Brain microvascular endothelial cell (primary cell): ENCODE measurements around the gene LRRFIP2.
A peak's percentile ranks its signal among the peaks of the same experiment; 100 is the strongest.

Experiments
- DNase-seq: peaks from one replicate; pipeline ENCODE4 v3.0.0-alpha.2; 2020
- H3K27ac ChIP-seq: fragments of 250-450 bp; sonication (Bioruptor Pico); 2 replicates; pipeline ENCODE4 v1.5.1; 2020; ENCODE audit warnings: mild to moderate bottlenecking, moderate library complexity
- H3K27me3 ChIP-seq: fragments of 250-450 bp; sonication (Bioruptor Pico); replicated peaks from 2 replicates; pipeline ENCODE4 v1.5.1; 2020; ENCODE audit warnings: mild to moderate bottlenecking
- H3K36me3 ChIP-seq: fragments of 250-450 bp; sonication (Bioruptor Pico); replicated peaks from 2 replicates; pipeline ENCODE4 v1.5.1; 2020; ENCODE audit warnings: mild to moderate bottlenecking
- H3K4me3 ChIP-seq: 2 replicates; pipeline ENCODE4 v1.5.1; 2011; ENCODE audit warnings: low read depth, mild to moderate bottlenecking, control low read depth, low read length, moderate library complexity
- CTCF ChIP-seq: IDR thresholded peaks from 2 replicates; pipeline ENCODE4 v1.5.1; 2011; ENCODE audit warnings: low read depth, mild to moderate bottlenecking, moderate library complexity, low read length, control low read depth, inconsistent platforms; ENCODE audit errors: missing control alignments
- in situ Hi-C: cut with HindIII; loops from 2 replicates; pipeline ENCODE4 v1.10.0; 2017; ENCODE audit warnings: low sequenced_read_pairs, low pct_ligation_motif_present

Gene LRRFIP2

GRCh38 chr3:37026851-37027250 is 147.5 kb downstream of the LRRFIP2 start:
- in situ Hi-C loops = loop anchor here (25.0 kb wide), 1 partner anchor 185 kb away; no protein-coding TSS in a partner anchor
- Histone ChIP-seq H3K36me3 (peaks cover 36% of the 10 kb centered on the region), H3K27ac (no peak overlapping the region), H3K27me3 (no peaks in the 10 kb centered on the region), H3K4me3 (no peak overlapping the region)
- no peak for DNase-seq
- TF ChIP-seq CTCF = no peak

GRCh38 chr3:37025561-37026335 is 148.6 kb downstream of the LRRFIP2 start:
- no peaks in the 10 kb centered on the region for H3K27me3 ChIP-seq
- no peak for DNase-seq
- H3K27ac ChIP-seq = no peak overlapping the region
- TF ChIP-seq CTCF = no peak
- in situ Hi-C loops = loop anchor here (25.0 kb wide), 1 partner anchor 187 kb away; no protein-coding TSS in a partner anchor
- H3K36me3 ChIP-seq = peaks cover 43% of the 10 kb centered on the region
- H3K4me3 ChIP-seq = no peak overlapping the region

GRCh38 chr3:37024820-37025405 is 149.5 kb downstream of the LRRFIP2 start:
- no peak for DNase-seq
- Histone ChIP-seq H3K27ac (no peak overlapping the region), H3K4me3 (no peak overlapping the region), H3K27me3 (no peaks in the 10 kb centered on the region), H3K36me3 (peaks cover 51% of the 10 kb centered on the region)
- TF ChIP-seq CTCF = no peak
- in situ Hi-C loops = loop anchor here (25.0 kb wide), 1 partner anchor 187 kb away; no protein-coding TSS in a partner anchor

- peak; percentile 37 for TF ChIP-seq CTCF
Measured at GRCh38 chr3:37024092-37024491, 150.3 kb downstream of the LRRFIP2 start.

GRCh38 chr3:37017683-37018082 is 156.7 kb downstream of the LRRFIP2 start:
- no peak overlapping the region for H3K4me3 ChIP-seq
- no peaks in the 10 kb centered on the region for H3K27me3 ChIP-seq
- no peak for TF ChIP-seq CTCF
- in situ Hi-C loops = no loop called here
- H3K36me3 ChIP-seq = peaks cover 52% of the 10 kb centered on the region
- no peak for DNase-seq
- no peak overlapping the region for H3K27ac ChIP-seq

More at GRCh38 chr3:37024092-37024491, 150.3 kb downstream of the LRRFIP2 start:
- Histone ChIP-seq H3K36me3 (peaks cover 58% of the 10 kb centered on the region), H3K4me3 (no peak overlapping the region), H3K27ac (no peak overlapping the region), H3K27me3 (no peaks in the 10 kb centered on the region)
- no peak for DNase-seq
- in situ Hi-C loops = no loop called here
